HG02759 (cell line): ENCODE results near the gene RTBDN.
A peak's percentile ranks its signal among the peaks of the same experiment; 100 is the strongest.
"Not testable (repeated sequence)": the region's sequence is repeated elsewhere in the genome, so short reads cannot be mapped to it uniquely, and the experiment has no call there.

Experiments used
- ATAC-seq: cut with Tn5 transposase; IDR thresholded peaks from one replicate; pipeline ENCODE4 v1.9.1; 2021; ENCODE audit warnings: mild to moderate bottlenecking, moderate library complexity; ENCODE audit not compliant: unreplicated experiment

RTBDN gene

GRCh38 chr19:12825254-12826131 lies 8.9 kb downstream of the RTBDN start:
- ATAC-seq, result no peak

DNA sequence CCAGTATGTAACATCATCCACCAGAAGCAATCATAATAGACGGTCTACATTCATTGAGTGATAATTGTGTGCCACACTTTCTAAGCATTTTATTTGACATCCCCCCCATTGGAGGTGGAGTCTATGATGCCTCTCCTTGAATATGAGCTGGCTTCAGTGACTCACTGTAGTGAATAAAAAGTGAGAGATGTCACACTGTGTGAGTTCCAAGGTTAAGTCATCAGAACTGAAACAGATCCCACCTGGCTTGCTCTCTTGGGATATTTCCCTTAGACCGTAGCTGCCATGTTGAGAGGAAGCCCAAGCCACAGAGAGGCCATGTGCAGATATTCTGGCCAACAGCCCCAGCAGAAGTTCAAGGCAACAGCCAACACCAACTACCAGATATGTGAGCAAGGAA lies 12.6 kb downstream of the RTBDN start:
- no peak for ATAC-seq

GRCh38 chr19:12817810-12818209 lies 16.6 kb downstream of the RTBDN start:
- ATAC-seq, result not testable (repeated sequence)

GRCh38 chr19:12817188-12817587 lies 17.2 kb downstream of the RTBDN start:
- ATAC-seq, result not testable (repeated sequence)

GRCh38 chr19:12815088-12815487 lies 19.3 kb downstream of the RTBDN start:
- no peak for ATAC-seq

DNA sequence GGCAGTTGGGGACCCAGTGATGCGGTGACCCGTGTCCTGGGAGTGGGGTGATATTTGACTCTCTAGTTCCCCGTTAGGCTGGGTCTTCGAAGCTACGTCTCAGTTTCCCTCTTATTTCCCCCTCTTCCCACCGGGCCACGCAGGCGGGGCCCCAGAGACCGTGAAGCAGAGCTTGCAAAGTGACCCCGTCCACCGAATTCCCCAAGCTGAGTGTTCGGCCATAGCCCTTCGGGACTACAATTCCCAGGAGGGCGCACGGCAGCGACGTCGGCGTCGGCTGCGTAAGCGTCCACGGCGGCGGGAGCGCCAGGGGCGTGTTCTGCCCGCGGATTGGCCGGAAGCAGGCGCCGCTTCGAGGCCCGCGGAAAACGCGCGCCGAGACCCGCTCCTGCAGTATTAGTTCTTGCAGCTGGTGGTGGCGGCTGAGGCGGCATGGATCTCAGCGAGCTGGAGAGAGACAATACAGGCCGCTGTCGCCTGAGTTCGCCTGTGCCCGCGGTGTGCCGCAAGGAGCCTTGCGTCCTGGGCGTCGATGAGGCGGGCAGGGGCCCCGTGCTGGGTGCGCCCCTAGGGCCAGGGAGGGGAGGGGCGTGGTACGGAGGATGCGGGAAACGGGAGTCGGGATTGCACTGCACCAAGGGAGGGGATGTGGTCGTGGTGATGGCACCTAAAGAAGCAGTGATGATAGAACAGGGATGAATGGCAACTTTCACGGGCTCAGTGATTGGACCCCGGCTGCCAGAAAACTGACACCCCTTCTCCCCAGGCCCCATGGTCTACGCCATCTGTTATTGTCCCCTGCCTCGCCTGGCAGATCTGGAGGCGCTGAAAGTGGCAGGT lies 27.9 kb downstream of the RTBDN start, which contains the start of gene RNASEH2A:
Gene RNASEH2A (plus strand): TSS at position 343 of the 840 bp plus-strand sequence. CDS start 90 bp downstream, at position 433.
- ATAC-seq, result peak; percentile 86

GRCh38 chr19:12804051-12804450 lies 30.3 kb downstream of the RTBDN start:
- ATAC-seq, result no peak

- no peak for ATAC-seq
These were observed 31.9 kb downstream of the RTBDN start for GRCh38 chr19:12802267-12803106.

DNA sequence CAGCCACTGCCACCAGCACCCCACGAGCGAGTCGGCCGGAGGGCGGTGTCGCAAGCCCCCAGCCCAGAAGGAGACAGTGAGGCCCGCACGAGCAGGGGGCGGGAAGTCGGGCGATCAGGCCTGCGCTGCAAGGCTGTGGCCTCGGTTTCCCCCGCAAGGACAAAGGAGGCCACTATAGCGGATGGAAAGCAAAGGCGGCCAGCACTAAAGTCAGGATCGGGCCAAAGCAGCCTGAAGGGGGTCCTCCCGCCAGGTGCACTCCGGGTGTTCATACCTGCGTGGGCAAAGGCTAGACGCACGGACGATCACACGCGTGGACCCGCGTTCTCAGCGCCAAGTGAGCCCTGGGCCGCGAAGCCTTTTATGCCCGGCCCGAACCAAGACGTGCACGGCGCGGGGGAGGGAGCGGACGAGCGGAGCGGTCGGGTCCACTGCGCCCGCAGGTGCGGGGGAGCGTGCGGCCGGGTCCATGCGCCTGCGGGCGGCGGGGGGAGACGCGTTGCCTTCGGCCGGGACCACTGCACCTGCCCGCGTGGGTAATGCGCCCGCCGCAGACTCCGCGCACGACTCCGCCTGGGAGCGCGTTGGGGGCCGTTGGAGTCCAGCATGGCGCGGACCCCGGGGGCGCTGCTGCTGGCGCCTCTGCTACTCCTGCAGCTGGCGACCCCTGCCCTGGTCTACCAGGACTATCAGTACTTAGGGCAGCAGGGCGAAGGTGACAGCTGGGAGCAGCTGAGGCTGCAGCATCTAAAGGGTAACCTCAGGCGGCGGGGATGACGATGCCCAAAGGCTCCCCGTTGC lies 32.7 kb downstream of the RTBDN start, which contains the start of the genes PRDX2 and THSD8:
Gene PRDX2 (minus strand): TSS at position 335 of the 801 bp plus-strand sequence. CDS start 539 bp downstream, outside the sequence.
Gene THSD8 (plus strand): TSS at position 604 of the 801 bp plus-strand sequence. CDS start 3 bp downstream, at position 607.
- ATAC-seq, result no peak

DNA sequence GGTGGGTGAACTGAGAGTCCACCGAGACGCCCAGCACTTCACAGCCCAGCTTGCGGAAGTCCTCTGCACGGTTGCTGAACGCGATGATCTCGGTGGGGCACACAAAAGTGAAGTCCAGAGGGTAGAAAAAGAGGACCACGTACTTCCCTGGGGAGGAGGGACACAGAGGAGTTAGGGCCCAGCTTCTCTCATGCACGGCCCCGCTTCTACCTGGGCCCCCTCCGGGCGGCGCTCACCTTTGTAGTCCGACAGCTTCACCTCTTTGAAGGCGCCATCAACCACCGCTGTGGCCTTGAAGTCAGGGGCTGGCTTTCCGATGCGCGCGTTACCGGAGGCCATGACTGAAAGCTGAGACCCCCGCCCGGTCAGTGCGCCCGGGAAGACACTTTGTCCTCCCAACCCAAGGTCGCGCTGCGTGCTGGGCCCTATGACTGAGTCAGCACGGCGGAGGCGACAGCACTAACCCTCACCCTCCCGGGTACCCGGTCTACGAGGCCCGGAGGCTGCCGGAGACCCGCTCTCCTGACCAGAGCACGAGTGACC lies 33.4 kb downstream of the RTBDN start:
- no peak for ATAC-seq

GRCh38 chr19:12800466-12800770 lies 34.0 kb downstream of the RTBDN start:
- no peak for ATAC-seq

DNA sequence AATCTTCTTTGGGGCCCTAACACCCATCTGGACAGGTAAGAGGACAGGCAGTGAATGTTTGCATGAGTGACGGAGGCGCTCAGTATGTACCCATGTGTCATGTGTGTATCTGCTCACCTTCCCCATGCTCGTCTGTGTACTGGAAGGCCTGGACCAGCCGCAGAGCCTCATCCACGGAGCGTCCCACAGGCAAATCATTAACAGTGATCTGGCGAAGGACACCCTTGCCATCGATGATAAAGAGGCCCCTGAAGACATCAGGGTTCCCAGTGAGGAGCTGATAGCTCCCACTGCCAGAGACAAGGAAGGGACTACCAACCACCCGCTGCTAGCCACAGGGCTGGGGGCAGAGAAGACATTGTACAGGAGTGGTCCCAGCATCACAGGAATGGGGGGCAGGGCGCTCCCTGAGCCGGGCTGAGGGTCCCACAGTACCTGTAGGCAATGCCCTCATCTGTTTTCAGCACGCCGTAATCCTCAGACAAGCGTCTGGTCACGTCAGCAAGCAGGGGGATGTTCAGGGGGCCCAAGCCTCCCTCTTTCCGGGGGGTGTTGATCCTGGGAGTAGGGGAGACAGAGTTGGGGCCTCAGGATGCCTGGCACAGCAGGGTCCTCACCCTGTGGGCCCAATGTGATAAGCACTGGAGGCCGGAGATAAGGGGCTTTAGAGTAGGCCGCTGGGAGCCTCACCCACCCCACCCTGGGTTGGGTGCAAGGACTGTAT lies 34.5 kb downstream of the RTBDN start:
- ATAC-seq, result no peak

GRCh38 chr19:12797607-12798006 lies 36.8 kb downstream of the RTBDN start:
- ATAC-seq, result not testable (repeated sequence)

DNA sequence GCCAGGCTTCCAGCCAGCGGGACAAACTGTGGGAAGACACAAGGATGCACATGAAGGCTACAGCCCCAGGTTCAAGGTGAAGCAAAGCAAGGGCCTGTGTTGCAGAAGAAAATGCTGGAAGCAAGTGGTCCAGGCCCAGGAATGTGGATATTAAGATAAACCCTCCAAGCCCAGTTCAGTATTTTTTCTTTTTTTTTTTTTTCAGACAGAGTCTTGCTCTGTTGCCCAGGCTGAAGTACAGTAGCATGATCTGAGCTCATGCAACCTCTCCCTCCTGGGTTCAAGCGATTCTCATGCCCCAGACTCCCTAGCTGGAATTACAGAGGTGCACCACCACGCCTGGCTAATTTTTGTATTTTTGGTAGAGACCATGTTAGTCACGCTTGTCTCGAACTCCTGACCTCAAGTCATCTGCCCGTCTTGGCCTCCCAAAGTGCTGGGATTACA lies 37.2 kb downstream of the RTBDN start:
- no peak for ATAC-seq

DNA sequence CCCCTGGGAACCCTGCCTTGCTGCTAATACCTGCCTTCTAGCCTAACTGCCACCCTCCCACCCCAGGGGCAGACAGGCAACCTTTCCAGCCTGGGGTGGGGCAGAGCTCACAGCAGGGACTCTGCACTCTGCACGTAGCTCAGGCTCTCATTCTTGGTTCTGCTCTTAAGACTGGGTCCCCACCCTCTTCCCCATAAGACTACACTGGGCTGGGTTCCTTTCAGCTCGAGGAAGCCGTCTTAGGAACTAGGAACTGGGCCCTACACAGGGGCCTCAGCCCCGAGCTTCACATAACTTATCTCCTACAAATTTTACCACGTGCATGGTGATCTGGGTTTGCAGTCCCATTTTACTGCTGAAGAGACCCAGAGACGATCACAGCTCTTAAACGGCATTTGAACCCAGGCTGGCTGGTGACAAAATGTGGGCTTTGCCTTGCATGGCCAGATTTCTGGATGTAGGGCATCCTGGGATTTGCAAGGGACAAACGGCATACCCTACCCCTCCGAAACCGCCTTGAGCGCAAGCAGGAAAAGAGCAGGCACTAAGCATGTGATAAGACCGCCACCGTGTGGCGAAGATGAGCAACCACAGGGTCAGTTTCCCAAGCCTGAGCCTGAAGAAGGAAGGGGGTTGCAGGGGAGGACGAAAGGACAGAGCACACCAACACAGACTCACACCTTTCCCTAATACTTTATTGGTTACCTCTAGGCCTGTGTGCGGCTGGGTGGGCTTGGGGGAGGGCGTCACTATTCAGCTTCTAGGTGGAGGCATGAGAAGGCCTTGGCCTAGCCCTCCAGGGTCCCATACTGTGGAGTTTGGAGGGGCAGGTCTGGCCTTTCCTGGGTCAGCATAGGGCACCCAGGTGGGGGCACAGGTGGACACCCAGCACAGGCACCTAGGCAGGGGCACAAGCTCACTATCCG lies 38.0 kb downstream of the RTBDN start:
- no peak for ATAC-seq

DNA sequence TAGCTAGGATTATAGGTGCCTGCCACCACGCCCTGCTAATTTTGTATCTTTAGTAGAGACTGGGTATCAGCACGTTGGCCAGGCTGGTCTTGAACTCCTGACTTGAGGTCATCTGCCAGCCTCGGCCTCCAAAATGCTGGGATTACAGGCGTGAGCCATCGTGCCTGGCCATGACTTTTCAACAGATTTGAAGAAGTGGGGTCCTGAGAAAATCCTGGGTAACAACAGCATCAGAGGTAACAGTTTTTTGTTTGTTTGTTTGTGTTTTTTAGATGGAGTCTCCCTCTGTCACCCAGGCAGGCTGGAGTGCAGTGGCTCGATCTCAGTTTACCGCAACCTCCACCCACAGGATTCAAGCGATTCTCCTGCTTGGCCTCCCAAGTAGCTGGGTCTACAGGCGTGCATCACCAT lies 39.4 kb downstream of the RTBDN start:
- no peak for ATAC-seq

DNA sequence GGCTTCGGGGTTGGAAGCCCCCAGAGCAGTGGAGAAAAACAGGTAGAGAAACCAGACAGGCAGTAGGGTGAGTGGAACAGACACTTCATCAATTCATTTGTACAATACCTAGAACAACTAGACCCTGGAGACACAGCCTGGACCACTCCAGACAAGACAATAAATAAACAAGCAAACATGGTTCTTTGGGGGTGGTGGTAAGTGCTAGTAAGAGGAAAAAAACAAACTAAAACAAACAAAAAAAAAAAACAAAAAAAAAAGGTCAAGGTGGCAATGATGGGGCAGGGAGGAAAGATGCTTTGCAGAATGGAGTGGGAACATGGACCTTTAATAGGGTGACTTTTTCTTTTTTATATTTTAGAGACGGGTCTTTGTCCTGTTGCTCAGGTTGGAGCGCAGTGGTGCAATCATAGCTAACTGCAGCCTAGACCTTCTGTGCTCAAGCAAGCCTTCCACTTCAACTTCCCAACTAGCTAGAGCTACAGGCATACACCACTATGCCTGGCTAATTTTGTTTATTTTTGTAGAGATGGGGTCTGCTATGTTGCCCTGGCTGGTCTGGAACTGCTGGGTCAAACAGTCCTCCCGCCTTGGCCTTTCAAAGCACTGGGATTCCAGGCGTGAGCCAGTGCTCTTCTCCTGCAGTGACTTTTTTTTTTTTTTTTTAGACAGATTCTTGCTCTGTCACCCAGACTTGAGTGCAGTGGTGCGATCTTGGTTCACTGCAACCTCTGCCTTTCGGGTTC lies 40.0 kb downstream of the RTBDN start:
- ATAC-seq, result no peak
